GM18505 (cell line): Measurements from ENCODE around the gene PSMC5.

Source experiments
- ATAC-seq: cut with Tn5 transposase; IDR thresholded peaks from one replicate; pipeline ENCODE4 v1.9.1; 2021; ENCODE audit not compliant: unreplicated experiment
- POLR2A ChIP-seq: IDR thresholded peaks from 4 replicates; pipeline ENCODE4 v1.6.1; 2011; ENCODE audit warnings: borderline replicate concordance; ENCODE audit not compliant: insufficient read depth, insufficient read length; ENCODE audit errors: extremely low read depth

The PSMC5 gene

DNA sequence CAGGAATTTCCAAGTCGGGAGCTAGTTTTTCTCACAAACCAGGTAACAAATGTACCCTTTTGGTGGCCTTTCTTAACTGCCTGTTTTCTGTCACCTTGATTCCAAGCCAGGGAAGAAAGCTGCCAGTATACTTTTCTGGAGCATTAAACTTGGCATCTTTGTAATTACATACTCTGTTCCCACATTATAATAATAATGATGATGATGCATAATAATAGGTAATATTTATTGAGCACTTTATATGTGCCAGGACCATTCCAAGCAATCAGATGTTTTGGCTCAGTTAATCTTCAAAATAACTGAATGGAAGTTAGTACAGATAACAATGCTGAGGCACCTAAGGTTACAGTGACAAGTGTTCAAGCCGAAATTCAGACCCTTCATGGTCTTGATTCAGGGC, 11.1 kb upstream of the PSMC5 start:
- no peak for ATAC-seq
- no peak for TF ChIP-seq POLR2A

DNA sequence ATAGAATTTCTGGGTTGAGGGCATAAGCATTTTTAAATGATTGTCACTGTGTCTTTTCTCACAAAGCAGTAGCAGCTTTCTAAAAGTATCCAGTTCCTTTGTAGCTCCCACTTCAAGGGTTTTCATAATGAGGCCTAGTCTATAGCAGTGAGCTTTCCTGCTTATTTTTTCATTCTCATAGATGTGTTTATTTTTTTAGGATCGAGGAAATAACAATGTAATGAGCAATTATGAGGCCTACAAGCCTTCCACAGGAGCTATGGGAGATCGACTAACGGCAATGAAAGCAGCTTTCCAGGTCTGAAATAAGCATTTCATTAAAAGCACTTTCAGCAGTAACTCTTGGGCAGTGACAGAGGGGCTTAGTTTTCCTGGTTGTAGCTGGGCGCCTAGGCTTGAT, 10.6 kb upstream of the PSMC5 start:
- ATAC-seq, result no peak
- TF ChIP-seq POLR2A, result no peak

- ATAC-seq, result no peak
- TF ChIP-seq POLR2A, result no peak
These were observed 9.4 kb upstream of the PSMC5 start for GRCh38 chr17:63817736-63818385.

- ATAC-seq, result no peak
- no peak for TF ChIP-seq POLR2A
These were observed 8.1 kb upstream of the PSMC5 start for GRCh38 chr17:63819131-63819530.

DNA sequence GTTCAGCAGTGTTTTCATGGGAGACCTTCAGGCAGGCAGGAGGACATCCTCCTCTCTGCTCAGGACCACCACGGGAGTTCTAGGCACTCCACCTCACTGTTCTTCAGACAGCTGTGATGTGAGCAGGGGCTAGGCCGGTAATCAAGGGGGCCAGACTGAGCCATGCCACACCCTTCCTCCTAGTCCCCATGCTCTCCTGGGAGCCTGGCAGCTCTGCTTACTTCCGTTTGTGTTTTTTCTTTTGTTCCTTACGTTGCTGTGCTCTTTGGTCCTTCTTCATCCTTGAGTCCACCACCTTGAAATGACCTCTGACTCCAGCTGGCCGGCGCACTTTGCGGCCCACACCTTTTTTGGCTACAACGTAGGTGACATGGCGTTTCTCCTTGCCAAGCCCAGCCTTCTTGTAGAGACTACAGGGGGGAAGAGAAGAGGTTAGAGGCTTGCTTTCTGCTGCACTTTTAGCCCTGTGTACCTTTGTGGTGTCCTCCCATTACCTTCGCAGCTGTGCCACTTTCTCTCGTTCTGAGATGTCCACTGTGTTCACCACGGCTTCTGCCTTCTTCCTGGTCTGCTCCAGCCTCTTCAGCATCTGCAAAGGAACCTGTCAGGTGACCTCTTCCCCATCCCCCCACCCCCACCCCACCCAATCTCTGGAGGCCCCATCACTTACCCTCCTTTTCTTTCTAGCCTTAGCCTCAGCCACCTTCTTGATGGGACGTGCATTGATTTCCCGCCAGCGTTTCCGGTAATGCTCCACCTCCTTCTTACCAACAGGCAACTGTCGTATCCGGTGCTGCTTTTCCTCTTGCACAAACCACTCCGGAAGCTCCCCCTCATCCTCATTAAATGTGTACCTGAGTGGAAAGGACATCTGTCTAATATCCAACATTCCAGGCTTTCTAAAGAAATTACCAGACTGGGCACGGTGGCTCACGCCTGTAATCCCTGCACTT, 7.4 kb upstream of the PSMC5 start:
- no peak for ATAC-seq
- no peak for TF ChIP-seq POLR2A

DNA sequence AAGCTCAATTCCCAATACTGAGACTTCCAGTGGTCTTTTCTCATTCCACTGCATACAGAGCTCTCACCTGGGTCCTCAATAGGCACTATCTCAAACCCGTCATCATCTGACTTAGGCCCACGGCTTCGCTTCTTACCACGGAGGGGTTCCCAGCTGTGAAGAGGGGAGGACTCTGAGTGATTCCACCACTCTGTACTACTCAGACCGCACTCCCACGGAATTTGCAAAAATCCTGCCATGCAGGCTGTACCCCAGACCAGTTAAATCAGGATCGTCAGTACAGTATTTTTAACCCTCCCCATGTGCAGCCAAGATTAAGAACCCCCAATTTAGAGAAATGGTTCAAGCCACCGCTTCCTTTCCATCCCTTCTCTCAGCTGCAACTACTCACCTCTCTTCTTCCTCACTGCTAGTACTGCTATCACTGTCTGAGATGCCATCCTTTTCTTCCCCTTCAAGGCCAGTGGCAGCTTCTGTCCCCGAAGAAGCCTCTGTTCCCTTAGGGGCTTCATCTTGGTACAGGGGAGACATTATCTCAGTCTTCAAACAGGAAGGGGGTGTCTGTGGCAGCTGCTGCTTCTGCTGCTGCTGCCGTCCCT, 6.2 kb upstream of the PSMC5 start:
- no peak for ATAC-seq
- TF ChIP-seq POLR2A, result no peak

DNA sequence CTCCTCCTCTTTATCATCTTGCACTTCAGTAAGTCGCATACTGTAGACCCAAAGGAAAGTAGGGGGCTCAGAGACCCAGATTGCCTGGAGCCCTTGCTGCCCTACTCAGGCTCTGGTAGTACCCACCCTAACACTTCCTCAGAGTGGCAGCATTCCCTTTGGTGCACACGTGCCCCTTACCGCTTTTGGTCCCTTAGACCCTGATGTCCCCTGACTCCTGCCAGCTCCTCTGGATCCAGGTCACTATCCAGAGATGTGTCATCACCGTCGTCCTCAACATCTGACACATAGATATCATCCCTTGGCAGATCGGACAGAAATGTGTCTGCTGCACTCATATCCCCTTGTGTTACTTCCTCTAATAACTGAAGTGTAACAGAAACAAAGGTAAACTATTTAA, 5.4 kb upstream of the PSMC5 start:
- no peak for ATAC-seq
- no peak for TF ChIP-seq POLR2A

DNA sequence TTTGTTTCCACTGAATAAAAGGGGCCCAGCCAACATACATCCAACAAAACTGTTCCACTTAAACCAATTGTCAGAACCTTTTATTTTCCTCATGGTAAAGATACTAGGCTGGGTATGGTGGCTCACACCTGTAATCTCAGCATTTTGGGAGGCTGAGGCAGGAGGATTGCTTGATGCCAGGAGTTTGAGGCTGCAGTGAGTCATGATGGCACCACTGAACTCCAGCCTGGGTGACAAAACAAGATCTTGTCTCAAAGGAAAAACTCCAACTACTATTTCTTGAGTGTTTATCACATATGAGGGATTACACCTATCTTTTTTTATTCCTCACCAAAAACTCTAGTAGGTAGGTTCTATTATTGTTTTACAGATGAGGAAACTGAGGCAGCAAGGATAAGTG, 4.7 kb upstream of the PSMC5 start:
- no peak for ATAC-seq
- no peak for TF ChIP-seq POLR2A

DNA sequence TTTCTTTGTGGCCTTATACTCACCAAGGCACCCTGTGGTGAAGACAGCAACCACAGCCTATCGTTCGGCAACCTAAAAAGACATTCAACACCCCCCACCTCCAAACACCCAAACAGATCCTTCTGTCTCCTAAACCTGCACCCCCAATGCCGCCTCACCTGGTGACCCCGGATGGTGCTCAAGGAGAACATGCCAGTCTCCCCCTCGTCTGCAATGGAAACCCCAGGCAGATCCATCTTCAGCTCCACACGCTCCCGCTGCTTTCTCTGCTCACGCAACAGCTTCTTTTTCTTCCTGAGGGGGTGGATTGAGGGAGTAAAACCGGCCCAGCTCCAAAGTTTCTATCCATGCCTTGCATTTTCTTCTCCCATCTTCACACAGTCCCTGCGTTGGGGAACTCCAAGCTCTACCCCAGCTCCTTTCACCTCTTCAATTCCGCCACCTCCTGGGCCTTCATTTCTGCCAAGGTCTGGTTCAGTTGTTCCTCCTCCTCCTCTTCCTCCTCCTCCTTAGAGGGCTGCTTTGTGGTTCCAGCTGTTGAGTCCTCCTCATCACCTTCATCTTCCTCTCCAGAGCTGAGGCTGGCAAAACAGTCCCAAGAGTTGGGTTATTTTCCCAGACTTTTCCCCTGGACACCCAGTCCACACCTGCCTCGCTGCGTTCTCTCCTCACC, 3.4 kb upstream of the PSMC5 start:
- TF ChIP-seq POLR2A, result no peak
- ATAC-seq, result no peak

GRCh38 chr17:63824362-63824761, 2.9 kb upstream of the PSMC5 start:
- TF ChIP-seq POLR2A, result no peak
- no peak for ATAC-seq

GRCh38 chr17:63826468-63827001, 696 bp upstream of the PSMC5 start:
- no peak for ATAC-seq
- TF ChIP-seq POLR2A, result no peak

DNA sequence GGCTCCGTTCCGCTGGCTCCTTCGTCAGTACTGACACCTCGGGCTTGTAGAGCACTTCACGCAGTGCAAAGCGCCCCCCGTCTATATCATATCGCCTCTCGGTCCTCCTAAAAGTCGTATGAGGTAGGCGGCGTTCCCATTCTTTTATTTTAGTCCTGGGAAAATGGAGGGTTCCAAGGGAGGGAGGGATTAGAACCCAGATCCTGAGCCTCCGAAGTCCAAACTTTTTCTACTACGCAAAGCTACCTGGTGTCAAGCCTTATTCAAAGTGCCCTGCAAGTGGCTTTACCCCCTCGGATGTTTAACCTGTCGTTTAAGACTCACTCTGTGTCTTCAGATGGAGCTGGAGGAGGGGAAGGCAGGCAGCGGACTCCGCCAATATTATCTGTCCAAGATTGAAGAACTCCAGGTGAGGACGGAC, 580 bp downstream of the PSMC5 start:
- ATAC-seq, result no peak
- TF ChIP-seq POLR2A, result no peak

GRCh38 chr17:63828936-63829335, 1.7 kb downstream of the PSMC5 start:
- TF ChIP-seq POLR2A, result no peak
- ATAC-seq, result no peak
